GM18511 (cell line): ENCODE measurements around the gene CASR.

Source experiments
- ATAC-seq: cut with Tn5 transposase; IDR thresholded peaks from one replicate; pipeline ENCODE4 v1.9.1; 2021; ENCODE audit warnings: mild to moderate bottlenecking, moderate library complexity; ENCODE audit not compliant: unreplicated experiment

CASR gene

DNA sequence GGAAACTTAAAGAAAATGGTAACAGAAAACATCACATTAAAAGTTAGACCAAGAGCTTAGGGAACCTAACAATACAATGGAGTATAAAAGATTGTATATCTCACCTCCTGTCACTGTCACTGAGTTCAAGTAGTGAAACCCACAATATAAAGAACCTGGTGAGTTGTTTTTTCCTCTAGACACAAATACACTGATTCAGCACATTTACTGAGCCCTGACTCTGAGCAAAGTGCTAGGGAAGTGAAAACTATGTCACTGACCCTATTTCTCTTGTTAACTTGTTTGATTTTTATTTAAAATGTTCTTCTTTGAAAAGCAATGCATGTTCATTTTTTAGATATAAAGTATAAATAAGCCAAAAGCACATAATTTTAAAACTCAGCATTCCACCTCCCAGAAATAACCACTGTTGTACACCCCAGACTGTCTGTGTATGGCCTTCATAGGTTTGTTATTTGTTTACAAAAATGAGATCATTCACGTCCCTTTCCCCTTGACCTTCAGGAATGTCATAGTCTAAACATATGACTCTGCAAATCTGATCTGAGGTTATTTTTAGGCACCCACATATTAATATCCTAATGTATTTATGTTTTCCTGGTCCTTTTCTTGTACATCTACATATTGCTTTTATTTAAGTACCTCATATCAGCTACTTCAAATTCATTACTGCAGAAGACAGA lies 72.4 kb downstream of the CASR start:
- peak; percentile 82 for ATAC-seq

DNA sequence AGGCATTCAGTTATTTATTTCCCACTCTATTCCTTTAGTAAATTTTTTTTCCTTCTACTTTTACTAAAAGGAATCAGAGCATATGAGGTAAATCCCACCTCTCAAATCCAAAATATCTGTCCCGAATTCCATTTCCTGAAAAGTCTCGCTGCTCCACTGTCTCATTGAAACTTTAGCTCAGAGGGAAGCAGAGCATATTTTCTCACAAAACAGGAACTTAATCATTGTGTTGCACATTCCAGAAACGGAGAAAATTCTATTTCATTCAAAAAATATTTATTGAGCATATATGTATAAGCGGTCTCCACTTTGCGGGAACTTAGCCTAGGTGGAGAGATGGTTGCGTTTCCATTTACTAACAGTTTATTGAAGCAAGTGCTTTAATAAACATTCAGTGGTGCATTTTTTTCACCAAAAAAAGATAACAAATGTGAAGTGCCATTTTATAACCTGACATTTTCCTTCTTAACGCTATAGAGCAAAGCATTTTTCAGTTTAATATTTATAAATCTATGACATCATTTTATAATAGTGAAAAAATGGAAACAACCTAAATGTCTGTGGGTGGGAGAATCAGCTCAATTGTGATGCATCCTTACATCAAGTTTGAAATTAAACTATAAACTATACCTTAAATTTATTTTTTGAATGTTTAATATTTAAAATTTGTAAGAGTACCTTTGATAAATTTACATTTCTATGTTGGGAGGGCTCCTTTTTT lies 74.3 kb downstream of the CASR start:
- ATAC-seq = no peak

DNA sequence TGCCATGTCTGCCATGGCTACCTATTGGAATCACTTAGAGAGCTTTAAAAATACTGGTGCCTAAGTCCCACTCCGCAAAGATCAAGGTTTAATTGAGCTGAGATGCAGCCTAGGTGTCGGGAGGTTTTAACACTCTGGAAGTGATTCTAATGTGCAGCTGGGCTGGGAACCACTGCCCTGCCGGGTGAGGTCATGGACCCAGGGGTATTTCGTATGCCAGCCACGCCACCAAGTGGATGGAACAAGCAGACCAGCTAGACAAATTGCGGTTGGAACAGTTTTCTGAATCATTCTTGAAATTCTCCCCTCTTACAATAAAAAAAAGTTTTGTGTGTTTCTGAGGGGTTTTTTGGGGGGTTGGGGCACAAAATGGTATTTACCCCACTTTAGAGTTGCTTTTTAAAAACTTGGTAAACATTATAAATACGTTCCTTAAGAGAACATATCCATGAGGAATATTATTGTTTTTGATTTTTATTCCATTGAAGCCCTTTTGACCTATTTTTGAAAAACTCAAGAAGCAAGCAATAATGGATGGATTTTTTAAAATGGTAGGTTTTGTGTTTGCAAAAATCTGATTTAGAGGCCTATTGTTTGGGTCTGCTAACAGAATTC lies 75.4 kb downstream of the CASR start:
- peak; percentile 81 for ATAC-seq

DNA sequence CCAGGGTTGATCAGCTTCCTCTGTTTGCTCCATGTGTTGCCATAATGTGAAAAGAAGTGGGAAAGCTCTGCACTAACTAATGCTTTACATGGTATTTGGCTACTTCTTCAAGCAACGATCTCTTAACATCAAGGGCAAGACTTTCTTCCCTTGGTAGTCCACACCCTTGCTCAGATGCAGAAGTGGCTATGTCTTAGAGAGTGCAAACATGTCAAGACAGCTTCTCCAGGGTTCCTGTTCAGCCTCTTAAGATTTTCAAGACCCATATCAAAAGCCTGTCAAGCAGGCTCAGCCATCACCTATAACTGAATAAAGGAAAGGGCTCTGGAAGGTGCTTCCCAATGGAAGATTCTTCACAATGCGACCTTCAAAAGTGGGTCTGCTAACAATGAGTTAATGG lies 76.7 kb downstream of the CASR start:
- ATAC-seq = no peak

DNA sequence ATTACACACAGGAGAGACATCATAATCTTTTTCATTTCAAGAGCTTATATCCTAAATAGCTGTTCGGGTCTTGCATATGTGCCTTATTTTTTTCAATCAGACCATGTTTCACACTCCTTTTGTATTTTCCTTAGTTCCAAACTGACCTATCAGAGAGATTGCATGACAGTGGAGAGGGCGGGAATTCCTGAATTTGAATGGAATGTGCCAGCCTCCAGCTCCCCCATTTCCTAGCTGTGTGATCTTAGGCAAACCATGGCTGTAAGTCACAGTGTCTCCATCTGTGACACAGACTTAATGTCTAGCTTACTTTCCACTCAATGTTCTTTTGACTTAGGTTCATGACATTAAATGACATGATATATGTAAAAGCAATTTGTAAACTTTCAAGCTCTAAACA lies 79.6 kb downstream of the CASR start:
- ATAC-seq = no peak

DNA sequence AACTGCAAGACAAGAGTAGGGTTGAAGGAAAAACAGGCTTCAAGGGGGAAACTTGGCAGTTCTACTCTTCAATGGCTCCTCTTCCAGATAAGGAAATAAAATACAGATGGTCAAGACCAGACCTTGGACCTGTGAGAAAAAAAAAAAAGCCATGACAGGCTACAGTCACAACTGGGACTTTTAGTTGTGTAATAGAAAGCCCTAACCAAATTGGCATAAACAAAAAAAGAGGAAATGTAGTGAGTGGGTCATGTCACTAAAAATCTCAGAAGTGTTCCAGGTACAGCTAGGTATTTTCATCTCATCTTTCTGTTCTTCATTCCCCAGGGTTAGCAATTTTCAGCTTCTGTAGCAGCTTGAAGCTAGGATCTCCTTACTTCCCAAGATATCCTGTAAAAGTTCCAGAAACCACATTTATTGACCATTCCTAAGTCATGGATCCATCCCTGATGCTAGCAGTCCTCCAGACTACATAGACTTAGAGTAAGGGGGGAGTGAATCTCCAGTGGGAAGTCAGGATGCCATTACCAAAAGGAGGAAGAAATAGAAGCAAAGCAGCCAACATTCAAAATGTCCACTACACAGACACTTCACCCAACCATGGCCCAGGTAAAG lies 80.6 kb downstream of the CASR start:
- peak; percentile 32 for ATAC-seq

DNA sequence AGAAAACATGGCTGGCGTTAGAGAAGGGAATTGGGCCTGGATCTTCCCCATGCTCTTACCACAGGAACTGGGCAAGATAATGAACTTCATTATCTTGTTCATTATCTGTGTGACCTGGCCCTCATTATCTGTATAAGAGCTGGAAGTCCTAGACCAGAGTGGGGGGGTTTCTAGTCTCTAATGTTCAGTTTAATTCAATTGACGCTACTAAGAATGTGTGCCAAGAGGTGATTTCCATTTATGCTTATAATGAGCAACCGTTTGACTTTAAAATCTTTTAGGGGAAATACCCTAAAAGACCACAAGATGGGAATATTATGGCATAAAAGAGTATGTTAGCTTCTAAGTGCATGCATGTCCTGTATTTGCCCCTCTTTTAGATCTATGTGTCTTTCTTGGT lies 82.5 kb downstream of the CASR start:
- no peak for ATAC-seq

DNA sequence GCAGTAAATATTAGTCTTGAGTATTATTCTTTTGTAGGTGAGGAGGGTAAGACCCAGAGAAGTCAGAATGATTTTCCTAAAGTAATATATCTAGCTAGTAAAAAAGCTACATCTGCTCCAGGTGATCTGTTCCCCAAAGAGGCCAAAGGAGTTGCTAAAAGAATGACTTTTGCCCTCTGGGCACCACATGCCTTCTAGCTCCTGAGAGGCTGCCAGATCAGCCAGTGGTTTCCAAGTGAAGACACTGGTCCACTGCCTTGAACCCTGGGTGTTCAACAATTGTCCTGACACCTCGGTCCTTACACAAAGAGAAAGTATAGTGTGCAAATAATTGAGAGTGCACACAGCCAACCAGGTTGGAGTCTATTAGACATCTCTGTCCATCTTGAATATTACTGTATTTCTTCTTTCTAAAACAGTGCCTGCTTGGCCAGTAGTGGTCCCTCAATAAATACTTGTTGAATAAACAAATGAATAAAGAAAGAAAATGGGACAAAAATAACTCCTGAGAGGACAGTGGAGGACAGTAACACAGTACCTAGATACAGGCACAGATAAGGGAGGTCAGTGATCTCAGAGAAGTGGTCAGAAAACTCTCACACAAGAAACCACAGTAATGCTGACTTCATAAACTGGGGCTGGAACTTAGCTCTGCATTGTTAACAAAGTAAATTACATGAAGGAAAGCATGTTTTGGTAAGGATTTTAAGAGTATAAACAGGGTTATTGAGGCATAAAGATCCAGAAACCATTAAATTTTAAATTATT lies 85.0 kb downstream of the CASR start:
- peak; percentile 73 for ATAC-seq

DNA sequence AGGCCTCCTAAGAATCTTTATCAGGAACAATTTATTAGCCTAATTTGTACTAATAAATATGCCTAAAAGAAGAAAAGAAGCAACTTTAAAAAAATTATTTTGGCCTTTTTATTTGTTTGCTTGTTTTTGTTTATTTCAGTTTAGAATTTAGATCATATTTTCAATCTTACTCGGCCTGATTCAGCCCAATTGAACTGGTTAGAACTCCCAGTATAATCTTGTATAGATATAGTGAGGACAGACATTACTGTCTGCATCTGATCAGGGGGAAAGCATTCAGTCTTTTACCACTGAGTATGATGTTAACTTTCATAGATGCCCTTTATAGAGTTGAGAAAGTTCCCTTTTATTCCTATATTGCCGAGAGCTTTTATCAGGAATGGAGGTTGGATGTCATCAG lies 85.6 kb downstream of the CASR start:
- no peak for ATAC-seq

DNA sequence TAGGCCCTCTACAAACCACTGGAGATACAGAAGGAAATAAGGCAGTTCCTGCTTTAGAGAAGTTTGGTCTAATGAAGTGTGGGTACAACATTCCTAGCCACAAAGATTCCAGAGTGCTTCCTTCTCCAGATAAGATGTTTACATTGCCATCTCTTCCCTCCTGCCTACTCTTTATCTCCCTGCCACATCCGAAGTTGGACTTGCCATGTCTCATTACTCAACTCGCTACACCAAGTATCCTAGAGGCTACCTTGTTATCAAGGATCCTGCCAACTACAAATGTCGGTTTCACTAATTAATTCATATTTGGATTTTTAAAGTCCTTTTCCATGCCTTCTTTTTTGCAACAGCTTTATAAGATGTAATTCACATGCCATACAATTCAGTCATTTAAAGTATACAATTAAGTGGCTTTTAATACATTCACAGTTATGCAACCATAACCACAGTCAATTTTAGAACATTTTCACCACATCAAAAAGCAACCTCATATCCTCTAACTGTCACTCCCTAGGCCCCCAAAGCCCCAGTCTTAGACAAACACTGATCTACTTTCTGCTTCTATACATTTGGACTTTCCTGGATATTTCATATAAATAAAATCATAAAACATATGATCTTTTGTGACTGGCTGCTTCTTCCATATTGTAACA lies 87.9 kb downstream of the CASR start:
- no peak for ATAC-seq

DNA sequence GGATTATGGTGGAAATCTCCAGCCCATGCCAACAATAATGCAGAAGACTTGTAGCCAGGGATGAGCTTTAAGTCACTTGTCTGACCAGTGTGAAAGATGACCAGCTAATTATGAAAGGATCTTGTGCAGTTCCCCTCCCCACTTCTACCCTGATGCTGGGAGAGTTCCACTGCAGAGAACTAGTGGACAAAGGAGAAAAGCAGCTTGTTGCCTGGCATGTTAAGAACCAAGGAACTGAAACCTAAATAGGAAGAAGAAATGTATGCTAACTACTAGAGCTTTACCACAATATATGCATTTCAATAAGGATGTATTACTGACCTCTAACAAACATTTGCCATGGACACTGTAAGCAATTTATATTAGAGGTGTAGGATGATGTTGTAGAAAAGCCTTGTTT lies 89.4 kb downstream of the CASR start:
- no peak for ATAC-seq

DNA sequence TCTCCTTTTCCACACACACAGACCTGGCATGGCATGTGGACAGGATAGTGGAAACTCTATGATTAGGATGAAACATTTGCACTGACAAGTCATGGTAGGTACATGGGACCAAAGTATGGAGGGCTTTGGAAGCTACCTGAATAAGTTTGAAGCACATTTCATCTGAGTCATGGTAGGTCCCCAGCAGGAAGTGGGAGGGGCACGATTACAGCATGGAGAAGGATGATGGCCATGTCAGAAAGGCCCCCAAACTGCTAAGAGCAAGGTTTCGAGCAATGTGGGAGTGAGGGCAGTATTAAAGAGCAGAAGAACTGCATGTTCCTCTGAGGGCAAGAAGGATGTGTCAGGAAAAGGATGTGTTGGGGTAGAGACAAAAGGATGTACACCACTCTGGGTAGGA lies 90.0 kb downstream of the CASR start:
- ATAC-seq = no peak

DNA sequence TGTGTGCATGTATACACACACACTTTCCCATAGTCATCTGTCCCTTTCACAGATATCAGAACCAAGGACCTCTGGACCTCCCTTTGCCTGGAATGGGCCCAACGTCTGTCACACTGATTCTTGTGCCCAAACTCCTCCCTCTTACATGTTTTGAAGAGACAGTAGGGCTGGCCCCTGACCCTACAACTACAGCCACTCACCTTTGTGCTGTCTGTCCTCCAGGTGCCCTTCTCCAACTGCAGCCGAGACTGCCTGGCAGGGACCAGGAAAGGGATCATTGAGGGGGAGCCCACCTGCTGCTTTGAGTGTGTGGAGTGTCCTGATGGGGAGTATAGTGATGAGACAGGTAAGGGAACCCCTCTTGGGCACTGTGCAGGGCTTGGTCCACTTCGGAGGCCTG lies 98.4 kb downstream of the CASR start:
- no peak for ATAC-seq

DNA sequence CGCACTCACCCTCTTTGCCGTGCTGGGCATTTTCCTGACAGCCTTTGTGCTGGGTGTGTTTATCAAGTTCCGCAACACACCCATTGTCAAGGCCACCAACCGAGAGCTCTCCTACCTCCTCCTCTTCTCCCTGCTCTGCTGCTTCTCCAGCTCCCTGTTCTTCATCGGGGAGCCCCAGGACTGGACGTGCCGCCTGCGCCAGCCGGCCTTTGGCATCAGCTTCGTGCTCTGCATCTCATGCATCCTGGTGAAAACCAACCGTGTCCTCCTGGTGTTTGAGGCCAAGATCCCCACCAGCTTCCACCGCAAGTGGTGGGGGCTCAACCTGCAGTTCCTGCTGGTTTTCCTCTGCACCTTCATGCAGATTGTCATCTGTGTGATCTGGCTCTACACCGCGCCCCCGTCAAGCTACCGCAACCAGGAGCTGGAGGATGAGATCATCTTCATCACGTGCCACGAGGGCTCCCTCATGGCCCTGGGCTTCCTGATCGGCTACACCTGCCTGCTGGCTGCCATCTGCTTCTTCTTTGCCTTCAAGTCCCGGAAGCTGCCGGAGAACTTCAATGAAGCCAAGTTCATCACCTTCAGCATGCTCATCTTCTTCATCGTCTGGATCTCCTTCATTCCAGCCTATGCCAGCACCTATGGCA lies 100.5 kb downstream of the CASR start:
- no peak for ATAC-seq

DNA sequence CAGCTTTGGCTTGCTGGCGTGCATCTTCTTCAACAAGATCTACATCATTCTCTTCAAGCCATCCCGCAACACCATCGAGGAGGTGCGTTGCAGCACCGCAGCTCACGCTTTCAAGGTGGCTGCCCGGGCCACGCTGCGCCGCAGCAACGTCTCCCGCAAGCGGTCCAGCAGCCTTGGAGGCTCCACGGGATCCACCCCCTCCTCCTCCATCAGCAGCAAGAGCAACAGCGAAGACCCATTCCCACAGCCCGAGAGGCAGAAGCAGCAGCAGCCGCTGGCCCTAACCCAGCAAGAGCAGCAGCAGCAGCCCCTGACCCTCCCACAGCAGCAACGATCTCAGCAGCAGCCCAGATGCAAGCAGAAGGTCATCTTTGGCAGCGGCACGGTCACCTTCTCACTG lies 101.0 kb downstream of the CASR start:
- no peak for ATAC-seq

DNA sequence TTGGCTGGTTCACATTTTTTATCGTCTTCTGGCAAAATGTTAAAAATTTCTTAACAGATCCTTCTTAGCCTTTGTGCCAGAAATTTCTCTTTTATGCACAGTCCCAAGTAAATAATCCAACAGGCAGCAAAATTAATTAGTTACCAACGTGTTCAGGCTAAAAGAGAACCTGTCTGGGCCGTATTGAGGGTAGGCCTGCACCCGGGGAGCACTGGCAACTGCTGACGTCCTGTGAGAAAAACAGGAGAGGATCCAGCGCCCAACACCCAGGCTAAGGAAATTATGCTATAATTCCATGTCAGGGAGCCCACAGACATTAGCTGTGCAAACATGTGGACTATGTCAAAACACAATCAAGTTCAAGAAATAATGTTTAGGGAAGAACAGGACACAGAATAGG lies 110.9 kb downstream of the CASR start:
- ATAC-seq = no peak

DNA sequence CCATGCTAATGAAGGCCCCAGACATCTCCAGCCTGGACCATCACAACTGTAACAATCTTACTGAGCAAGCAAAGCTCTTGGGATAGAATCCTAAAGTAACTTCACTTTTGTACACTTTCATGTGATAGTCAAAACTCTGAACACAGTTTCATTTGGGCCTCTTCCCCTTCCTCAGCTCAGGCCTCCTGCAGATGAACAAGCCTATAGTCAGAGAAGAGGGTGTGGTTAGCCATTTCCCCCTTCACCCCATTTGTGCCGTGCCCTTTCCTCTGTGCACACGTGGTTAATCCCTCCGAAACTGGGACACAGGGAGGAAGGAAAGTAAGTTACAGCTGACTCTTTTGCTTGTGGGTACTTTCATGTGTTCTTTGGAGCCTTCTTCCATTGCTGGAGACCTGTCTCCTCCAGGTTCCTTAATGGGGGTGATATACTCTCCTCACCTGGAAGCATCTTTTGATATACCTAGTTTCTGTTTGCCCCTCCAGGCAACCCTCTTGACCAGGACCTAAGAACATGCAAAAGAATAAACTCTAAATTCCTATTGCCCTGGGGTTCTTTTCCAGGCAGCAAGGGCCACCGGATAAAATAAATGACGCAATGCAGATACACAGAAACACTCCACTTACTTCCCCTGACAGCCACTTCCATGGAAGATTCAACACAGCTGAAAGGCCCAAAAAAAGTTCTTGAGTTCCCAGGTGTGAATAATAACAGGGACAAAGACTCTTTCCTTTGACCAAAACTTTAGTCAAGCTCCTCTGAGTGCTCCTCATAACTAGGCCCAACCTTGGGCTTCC lies 112.0 kb downstream of the CASR start:
- ATAC-seq = no peak

DNA sequence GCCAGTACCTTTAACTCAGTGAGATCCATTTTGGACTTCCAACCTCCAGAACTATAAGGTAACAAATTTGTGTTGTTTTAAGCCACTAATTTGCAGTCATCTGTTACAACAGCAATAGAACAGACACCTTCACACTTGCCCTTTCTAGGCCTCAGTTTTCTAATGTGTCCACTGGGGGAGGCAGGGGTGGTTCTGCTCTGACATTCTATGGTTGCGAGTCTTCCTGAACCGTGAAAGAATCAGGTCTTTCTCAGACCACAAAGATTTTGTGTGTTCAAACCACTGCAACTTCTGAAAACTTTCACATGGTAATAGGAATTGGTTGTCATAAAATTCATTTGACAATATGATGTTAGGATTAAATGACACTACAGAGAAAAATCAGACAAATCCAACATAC lies 114.8 kb downstream of the CASR start:
- ATAC-seq = peak; percentile 76

DNA sequence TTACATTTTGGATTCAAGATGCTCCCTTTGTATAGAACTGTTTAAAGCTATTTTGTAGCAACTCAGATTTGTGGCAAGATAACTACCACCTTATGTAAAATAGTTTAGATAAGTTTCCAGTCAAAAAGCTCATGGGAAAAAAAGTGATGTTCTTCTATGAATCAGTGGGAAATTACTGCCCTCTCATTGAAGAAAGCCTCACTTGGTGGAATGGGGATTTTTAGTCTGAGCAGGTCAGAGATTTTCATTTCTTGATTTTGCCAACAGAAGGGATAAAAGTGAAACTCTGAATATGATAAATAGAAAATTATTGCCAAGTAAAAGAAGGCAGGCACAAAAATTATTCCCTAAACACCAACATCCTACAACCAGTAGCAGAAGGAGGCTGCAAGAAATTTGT lies 115.7 kb downstream of the CASR start:
- ATAC-seq = no peak
